Dendritic cell treated with granulocyte-macrophage colony-stimulating factor and Interleukin-4, amounts not matched to agents 40 ng/mL and 50 ng/mL, for 4 days (primary cell): ENCODE results near the gene GPRIN3.
"Not testable (repeated sequence)": the region's sequence is repeated elsewhere in the genome, so short reads cannot be mapped to it uniquely, and the experiment has no call there.

ENCODE experiments used
- H3K27ac Mint-ChIP-seq: one replicate; pipeline ENCODE4 v1.8.0; 2022; ENCODE audit warnings: mild to moderate bottlenecking, mixed read lengths
- H3K27me3 Mint-ChIP-seq: one replicate; pipeline ENCODE4 v1.8.0; 2022; ENCODE audit warnings: mild to moderate bottlenecking, mixed read lengths
- H3K36me3 Mint-ChIP-seq: one replicate; pipeline ENCODE4 v1.8.0; 2022; ENCODE audit warnings: low read depth, mixed read lengths
- H3K4me1 Mint-ChIP-seq: one replicate; pipeline ENCODE4 v1.8.0; 2022; ENCODE audit warnings: low read depth, mixed read lengths
- H3K4me3 Mint-ChIP-seq: one replicate; pipeline ENCODE4 v1.8.0; 2022; ENCODE audit warnings: mild to moderate bottlenecking, moderate library complexity, mixed read lengths
- H3K9me3 Mint-ChIP-seq: one replicate; pipeline ENCODE4 v1.8.0; 2022; ENCODE audit warnings: mixed read lengths
- intact Hi-C: fragments of 100-400 bp; cut with micrococcal nuclease; formaldehyde crosslinking; loops from one replicate; pipeline ENCODE4 v1.15.0; 2022

Gene GPRIN3

GRCh38 chr4:89331197-89331596 lies 23.6 kb upstream of the GPRIN3 start:
- intact Hi-C loops = no loop called here
- no peaks in the 10 kb centered on the region for H3K36me3 Mint-ChIP-seq
- H3K27ac Mint-ChIP-seq = peak overlapping the region; percentile 91

GRCh38 chr4:89329280-89329679 lies 21.7 kb upstream of the GPRIN3 start:
- Mint-ChIP-seq H3K4me3 (no peak overlapping the region), H3K36me3 (no peaks in the 10 kb centered on the region), H3K27ac (no peak overlapping the region), H3K4me1 (peaks cover 54% of the 10 kb centered on the region), H3K9me3 (peaks cover 10% of the 10 kb centered on the region), H3K27me3 (no peaks in the 10 kb centered on the region)
- intact Hi-C loops = no loop called here

More at GRCh38 chr4:89331197-89331596, 23.6 kb upstream of the GPRIN3 start:
- H3K4me1 Mint-ChIP-seq = peaks cover 62% of the 10 kb centered on the region
- peak overlapping the region; percentile 61 for H3K4me3 Mint-ChIP-seq
- H3K9me3 Mint-ChIP-seq = peaks cover 10% of the 10 kb centered on the region
- no peaks in the 10 kb centered on the region for H3K27me3 Mint-ChIP-seq

- H3K27ac Mint-ChIP-seq = peak overlapping the region; percentile 88
- no peaks in the 10 kb centered on the region for H3K36me3 Mint-ChIP-seq
- H3K4me1 Mint-ChIP-seq = peaks cover 34% of the 10 kb centered on the region
- no peaks in the 10 kb centered on the region for H3K27me3 Mint-ChIP-seq
- peaks cover 15% of the 10 kb centered on the region for H3K9me3 Mint-ChIP-seq
- intact Hi-C loops = no loop called here
- H3K4me3 Mint-ChIP-seq = peak overlapping the region; percentile 23
Observed at GRCh38 chr4:89324671-89325070, 17.1 kb upstream of the GPRIN3 start.

GRCh38 chr4:89322671-89323070 lies 15.1 kb upstream of the GPRIN3 start:
- intact Hi-C loops = no loop called here
- no peaks in the 10 kb centered on the region for H3K27me3 Mint-ChIP-seq
- H3K27ac Mint-ChIP-seq = peak overlapping the region; percentile 32
- H3K4me1 Mint-ChIP-seq = peaks cover 33% of the 10 kb centered on the region
- no peaks in the 10 kb centered on the region for H3K36me3 Mint-ChIP-seq
- H3K9me3 Mint-ChIP-seq = peaks cover 14% of the 10 kb centered on the region
- no peak overlapping the region for H3K4me3 Mint-ChIP-seq

GRCh38 chr4:89319756-89320155 lies 12.2 kb upstream of the GPRIN3 start:
- no peaks in the 10 kb centered on the region for H3K36me3 Mint-ChIP-seq
- peaks cover 9% of the 10 kb centered on the region for H3K9me3 Mint-ChIP-seq
- H3K4me3 Mint-ChIP-seq = no peak overlapping the region
- peaks cover 39% of the 10 kb centered on the region for H3K4me1 Mint-ChIP-seq
- no peak overlapping the region for H3K27ac Mint-ChIP-seq
- no peaks in the 10 kb centered on the region for H3K27me3 Mint-ChIP-seq
- intact Hi-C loops = loop anchor here (5.0 kb wide), 1 partner anchor 62 kb away; no protein-coding TSS in a partner anchor

- intact Hi-C loops = loop anchor here (5.0 kb wide), 1 partner anchor 60 kb away; no protein-coding TSS in a partner anchor
- peaks cover 36% of the 10 kb centered on the region for H3K4me1 Mint-ChIP-seq
- H3K9me3 Mint-ChIP-seq = peaks cover 9% of the 10 kb centered on the region
Observed at GRCh38 chr4:89316931-89317366, 9.3 kb upstream of the GPRIN3 start.

GRCh38 chr4:89316211-89316610 lies 8.6 kb upstream of the GPRIN3 start:
- Mint-ChIP-seq H3K4me3 (no peak overlapping the region), H3K4me1 (peaks cover 36% of the 10 kb centered on the region), H3K27me3 (no peaks in the 10 kb centered on the region), H3K9me3 (peaks cover 9% of the 10 kb centered on the region), H3K27ac (peak overlapping the region; percentile 82), H3K36me3 (no peaks in the 10 kb centered on the region)
- intact Hi-C loops = loop anchor here (5.0 kb wide), 1 partner anchor 59 kb away; no protein-coding TSS in a partner anchor

More at GRCh38 chr4:89316931-89317366, 9.3 kb upstream of the GPRIN3 start:
- Mint-ChIP-seq H3K27me3 (no peaks in the 10 kb centered on the region), H3K36me3 (no peaks in the 10 kb centered on the region), H3K27ac (peak overlapping the region; percentile 82), H3K4me3 (no peak overlapping the region)

- intact Hi-C loops = no loop called here
Observed at GRCh38 chr4:89314291-89314690, 6.7 kb upstream of the GPRIN3 start.

GRCh38 chr4:89312066-89312465 lies 4.5 kb upstream of the GPRIN3 start:
- Mint-ChIP-seq H3K36me3 (peaks cover 8% of the 10 kb centered on the region), H3K27ac (no peak overlapping the region), H3K4me3 (no peak overlapping the region), H3K27me3 (peaks cover 2% of the 10 kb centered on the region), H3K9me3 (no peaks in the 10 kb centered on the region), H3K4me1 (peaks cover 34% of the 10 kb centered on the region)
- intact Hi-C loops = no loop called here

More at GRCh38 chr4:89314291-89314690, 6.7 kb upstream of the GPRIN3 start:
- H3K4me3 Mint-ChIP-seq = no peak overlapping the region
- peaks cover 30% of the 10 kb centered on the region for H3K4me1 Mint-ChIP-seq
- no peaks in the 10 kb centered on the region for H3K36me3 Mint-ChIP-seq
- H3K27me3 Mint-ChIP-seq = peaks cover 2% of the 10 kb centered on the region
- H3K27ac Mint-ChIP-seq = no peak overlapping the region
- no peaks in the 10 kb centered on the region for H3K9me3 Mint-ChIP-seq

GRCh38 chr4:89311433-89311832 lies 3.8 kb upstream of the GPRIN3 start:
- H3K4me1 Mint-ChIP-seq = peaks cover 35% of the 10 kb centered on the region
- H3K27ac Mint-ChIP-seq = no peak overlapping the region
- peaks cover 2% of the 10 kb centered on the region for H3K27me3 Mint-ChIP-seq
- no peaks in the 10 kb centered on the region for H3K9me3 Mint-ChIP-seq
- H3K36me3 Mint-ChIP-seq = peaks cover 12% of the 10 kb centered on the region
- H3K4me3 Mint-ChIP-seq = no peak overlapping the region
- intact Hi-C loops = no loop called here

GRCh38 chr4:89309154-89309553 lies 1.6 kb upstream of the GPRIN3 start:
- peaks cover 41% of the 10 kb centered on the region for H3K4me1 Mint-ChIP-seq
- H3K4me3 Mint-ChIP-seq, H3K27me3 Mint-ChIP-seq, H3K9me3 Mint-ChIP-seq, H3K27ac Mint-ChIP-seq: not testable (repeated sequence)
- H3K36me3 Mint-ChIP-seq = peaks cover 12% of the 10 kb centered on the region
- intact Hi-C loops = loop anchor here (10.0 kb wide), 1 partner anchor 194 kb away; the partner anchor contains the start of gene TIGD2

- Mint-ChIP-seq H3K27ac (peak overlapping the region; percentile 85), H3K4me3 (peak overlapping the region; percentile 85), H3K27me3 (peaks cover 2% of the 10 kb centered on the region), H3K4me1 (peaks cover 49% of the 10 kb centered on the region), H3K36me3 (peaks cover 12% of the 10 kb centered on the region), H3K9me3 (no peaks in the 10 kb centered on the region)
- intact Hi-C loops = loop anchor here (10.0 kb wide), 1 partner anchor 193 kb away; the partner anchor contains the start of gene TIGD2
Observed at GRCh38 chr4:89308161-89308500, 531 bp upstream of the GPRIN3 start.

- peaks cover 12% of the 10 kb centered on the region for H3K36me3 Mint-ChIP-seq
- no peaks in the 10 kb centered on the region for H3K9me3 Mint-ChIP-seq
- peaks cover 2% of the 10 kb centered on the region for H3K27me3 Mint-ChIP-seq
Observed at GRCh38 chr4:89307178-89307445, 488 bp downstream of the GPRIN3 start.

GRCh38 chr4:89306486-89307177 lies 968 bp downstream of the GPRIN3 start:
- Mint-ChIP-seq H3K27me3 (peaks cover 2% of the 10 kb centered on the region), H3K9me3 (no peaks in the 10 kb centered on the region), H3K27ac (peak overlapping the region; percentile 85), H3K4me1 (peaks cover 45% of the 10 kb centered on the region), H3K36me3 (peaks cover 12% of the 10 kb centered on the region), H3K4me3 (peak overlapping the region; percentile 85)
- intact Hi-C loops = loop anchor here (10.0 kb wide), 1 partner anchor 192 kb away; the partner anchor contains the start of gene TIGD2

More at GRCh38 chr4:89307178-89307445, 488 bp downstream of the GPRIN3 start:
- Mint-ChIP-seq H3K4me3 (peak overlapping the region; percentile 85), H3K4me1 (peaks cover 45% of the 10 kb centered on the region), H3K27ac (peak overlapping the region; percentile 85)
- intact Hi-C loops = loop anchor here (10.0 kb wide), 1 partner anchor 192 kb away; the partner anchor contains the start of gene TIGD2
